Activated T-cell treated with anti-CD3 and anti-CD28 coated beads for 24 hours (primary cell): ENCODE data around the gene ABCC10.
"Not testable (repeated sequence)": the region's sequence is repeated elsewhere in the genome, so short reads cannot be mapped to it uniquely, and the experiment has no call there.

Experiments used
- DNase-seq: peaks from one replicate; pipeline ENCODE4 v3.0.0-alpha.2; 2020; ENCODE audit warnings: low read depth

ABCC10 gene

GRCh38 chr6:43444582-43444981 is 17.2 kb downstream of the ABCC10 start:
- DNase-seq = no peak

GRCh38 chr6:43445576-43445975 is 18.2 kb downstream of the ABCC10 start:
- no peak for DNase-seq

- no peak for DNase-seq
Observed at GRCh38 chr6:43447604-43448003, 20.3 kb downstream of the ABCC10 start.

DNA sequence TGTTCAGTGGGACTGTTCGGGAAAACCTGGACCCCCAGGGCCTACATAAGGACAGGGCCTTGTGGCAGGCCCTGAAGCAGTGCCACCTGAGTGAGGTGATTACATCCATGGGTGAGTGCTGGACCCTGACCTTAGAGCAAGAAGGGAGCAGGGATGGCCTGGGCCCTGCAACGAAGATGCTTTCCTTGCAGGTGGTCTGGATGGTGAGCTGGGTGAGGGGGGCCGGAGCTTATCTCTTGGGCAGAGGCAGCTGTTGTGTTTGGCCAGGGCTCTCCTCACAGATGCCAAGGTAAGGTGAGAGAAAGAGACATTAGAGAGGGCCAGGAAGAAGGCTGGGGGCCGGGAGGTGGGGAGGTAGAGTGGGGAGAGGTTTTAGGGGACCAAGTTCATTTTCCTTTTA is 21.6 kb downstream of the ABCC10 start:
- DNase-seq = no peak

GRCh38 chr6:43450699-43451131 is 23.4 kb downstream of the ABCC10 start:
- DNase-seq = no peak

DNA sequence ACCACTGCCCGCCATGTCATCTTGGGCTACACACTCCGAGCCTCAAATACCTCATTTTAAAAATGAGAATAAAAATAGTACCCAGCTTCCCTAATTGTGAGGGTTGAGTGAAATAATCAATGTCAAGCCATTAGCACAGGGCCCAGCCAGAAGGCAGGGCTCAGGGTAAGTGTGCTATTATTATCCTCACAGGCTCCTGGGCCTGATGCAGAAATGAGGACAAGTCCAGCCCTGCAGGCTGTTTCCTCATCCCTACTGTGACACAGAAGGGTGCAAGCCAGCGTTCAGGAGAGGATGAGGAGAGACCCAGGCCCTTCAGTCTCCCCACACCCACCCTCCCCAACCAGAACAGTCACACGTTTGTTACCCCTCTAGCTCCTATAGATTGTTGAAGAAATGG is 24.0 kb downstream of the ABCC10 start:
- no peak for DNase-seq

- no peak for DNase-seq
Observed at GRCh38 chr6:43451939-43452338, 24.6 kb downstream of the ABCC10 start.

DNA sequence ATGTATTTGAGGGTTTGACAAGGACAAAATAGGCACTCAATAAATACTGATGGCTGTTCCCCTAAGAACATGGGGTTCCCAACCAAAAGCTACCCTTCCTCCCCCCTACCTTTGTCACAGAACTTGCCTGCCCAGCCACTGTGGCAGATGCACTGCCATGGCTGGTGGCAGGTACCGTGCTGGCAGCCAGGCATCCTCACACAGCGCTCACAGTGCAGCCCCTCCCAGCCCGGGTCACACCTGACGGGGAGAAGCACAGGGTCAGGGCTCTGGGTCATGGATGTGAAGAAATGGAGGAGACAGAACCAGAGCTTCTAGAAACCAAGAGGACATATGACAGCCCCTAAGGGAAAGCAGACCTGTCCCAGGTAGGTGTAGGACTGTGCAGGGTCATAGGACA is 25.6 kb downstream of the ABCC10 start:
- DNase-seq = no peak

DNA sequence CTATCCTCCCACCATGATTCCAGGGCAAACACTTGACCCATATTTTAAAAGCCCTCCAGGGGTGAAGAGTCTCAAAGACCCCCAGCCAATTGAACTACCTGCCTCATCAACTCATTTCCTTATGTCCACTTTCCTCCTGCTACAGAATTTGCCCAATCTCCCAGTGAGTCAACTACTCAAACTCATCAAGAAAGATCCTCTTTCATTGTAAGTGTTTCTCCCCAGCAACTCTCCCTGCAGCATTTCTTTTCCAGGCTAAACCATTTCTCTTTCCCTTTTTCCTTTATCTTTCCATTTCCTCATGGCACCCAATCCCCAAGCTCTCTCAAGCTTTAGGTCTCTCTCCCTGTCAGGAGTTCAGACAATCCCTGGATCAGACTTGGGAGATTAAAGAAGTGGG is 26.5 kb downstream of the ABCC10 start:
- DNase-seq = no peak

DNA sequence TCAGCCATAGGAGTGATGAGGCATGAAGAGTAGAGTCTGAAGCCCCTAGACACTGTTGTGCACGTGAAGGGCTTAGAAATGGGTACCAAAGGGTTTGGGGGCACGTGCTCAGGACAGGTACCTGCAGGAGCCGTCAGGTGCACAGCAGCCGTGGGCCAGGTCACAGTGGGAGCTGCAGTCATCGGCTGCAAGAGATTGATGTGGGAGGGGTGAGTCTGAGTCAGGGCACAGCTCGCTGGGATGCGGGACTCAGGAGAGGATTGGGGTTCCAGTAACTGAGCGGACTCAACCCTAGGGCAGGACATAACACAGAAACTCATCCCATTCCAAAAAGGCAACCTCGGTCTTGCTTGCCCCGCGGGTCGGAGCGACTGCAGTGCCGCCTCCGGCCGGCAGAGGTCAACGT is 27.0 kb downstream of the ABCC10 start:
- peak; percentile 42 for DNase-seq

DNA sequence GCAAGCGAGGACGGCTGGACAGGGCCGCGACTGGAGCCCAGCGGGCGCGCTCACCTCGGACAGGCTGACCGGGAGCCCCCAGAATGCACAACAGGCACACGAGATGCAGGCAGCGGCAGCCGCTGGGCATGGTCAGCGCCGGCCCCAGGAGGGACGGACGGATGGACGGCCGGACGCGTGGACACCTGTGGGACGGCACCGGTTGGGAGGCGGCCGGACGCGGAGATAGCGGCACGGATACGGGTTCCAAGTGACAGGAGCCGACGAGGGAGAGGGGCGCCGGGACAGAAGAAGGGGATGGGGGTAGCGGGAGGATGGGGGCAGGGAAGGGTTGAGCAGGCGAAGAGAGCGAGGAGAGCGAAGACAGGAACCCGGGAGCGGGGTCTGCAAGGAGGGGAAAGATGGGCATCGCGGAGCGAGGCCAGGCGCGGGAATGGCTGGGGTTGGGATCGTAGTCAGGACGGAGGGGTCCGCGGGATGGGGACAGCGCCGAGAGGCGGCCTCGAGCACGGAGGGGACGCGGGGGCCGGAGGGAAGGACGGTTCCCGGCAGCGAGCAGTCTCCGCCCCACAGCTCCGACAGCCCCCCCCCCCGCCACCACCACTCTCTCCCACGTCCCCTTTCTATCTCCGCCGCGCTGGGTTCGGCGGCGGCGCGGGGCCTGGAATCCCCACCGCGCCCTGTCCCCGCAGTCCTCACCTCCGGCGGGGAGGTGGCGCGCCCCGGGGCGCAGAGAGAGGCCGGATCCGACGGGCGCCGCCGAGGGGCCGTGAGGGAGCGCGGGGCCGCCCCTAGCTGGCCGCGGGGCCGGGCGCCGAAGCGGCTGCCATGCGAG is 27.6 kb downstream of the ABCC10 start:
- peak; percentile 16 for DNase-seq

- peak; percentile 41 for DNase-seq
Observed at GRCh38 chr6:43455531-43456428, 28.4 kb downstream of the ABCC10 start, which contains the start of gene DLK2. Gene DLK2 (minus strand): TSS chr6:43455548. CDS start chr6:43454825, 723 bp downstream.

DNA sequence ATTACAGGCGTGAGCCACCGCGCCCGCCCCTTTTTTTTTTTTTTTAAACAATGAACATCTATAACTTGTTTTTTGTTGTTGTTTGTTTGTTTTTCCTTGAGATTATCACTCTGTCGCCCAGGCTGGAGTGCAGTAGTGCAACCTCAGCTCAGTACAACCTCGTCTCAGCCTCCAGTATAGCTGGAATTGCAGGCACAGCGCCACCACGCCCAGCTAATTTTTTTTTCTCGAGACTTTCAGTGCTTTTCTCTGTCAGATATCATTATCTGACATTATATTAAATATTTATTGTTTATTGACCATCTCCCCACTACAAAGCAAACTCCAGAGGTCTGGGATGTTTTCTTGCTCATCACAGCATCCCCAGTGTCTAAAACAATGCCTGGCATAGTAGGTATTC is 30.3 kb downstream of the ABCC10 start:
- no peak for DNase-seq

DNA sequence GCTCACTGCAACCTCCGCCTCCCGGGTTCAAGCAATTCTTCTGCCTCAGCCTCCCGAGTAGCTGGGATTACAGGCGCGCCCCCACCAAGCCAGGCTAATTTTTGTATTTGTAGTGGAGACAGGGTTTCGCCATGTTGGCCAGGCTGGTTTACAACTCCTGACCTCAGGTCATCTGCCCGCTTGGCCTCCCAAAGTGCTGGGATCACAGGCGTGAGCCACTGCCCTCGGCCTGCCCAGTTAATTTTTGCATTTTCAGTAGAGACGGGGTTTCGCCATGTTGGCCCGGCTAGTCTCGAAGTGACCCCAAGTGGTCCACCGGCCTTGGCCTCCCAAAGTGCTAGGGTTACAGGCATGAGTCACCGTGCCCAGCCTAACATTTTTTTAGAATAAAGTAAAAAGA is 30.8 kb downstream of the ABCC10 start:
- not testable (repeated sequence) for DNase-seq

DNA sequence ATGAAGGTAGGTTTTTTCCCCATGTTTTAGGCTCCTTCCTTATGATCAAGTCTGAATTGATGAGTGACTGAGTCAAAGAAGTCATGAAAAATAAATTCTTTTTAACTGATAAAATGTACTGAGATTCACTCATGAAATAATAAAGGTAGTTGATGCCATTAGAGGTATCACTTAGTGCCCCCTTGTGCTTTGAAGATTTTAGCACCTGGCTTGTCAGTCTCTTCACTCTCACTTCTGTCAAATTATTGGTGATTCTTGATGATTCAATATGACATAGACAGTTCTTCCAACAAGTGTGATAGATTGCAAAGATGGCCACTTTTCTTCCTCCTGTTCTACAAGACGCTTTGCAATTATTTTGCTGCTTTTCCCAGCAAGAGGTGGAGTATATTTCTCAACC is 32.2 kb downstream of the ABCC10 start:
- DNase-seq = no peak

DNA sequence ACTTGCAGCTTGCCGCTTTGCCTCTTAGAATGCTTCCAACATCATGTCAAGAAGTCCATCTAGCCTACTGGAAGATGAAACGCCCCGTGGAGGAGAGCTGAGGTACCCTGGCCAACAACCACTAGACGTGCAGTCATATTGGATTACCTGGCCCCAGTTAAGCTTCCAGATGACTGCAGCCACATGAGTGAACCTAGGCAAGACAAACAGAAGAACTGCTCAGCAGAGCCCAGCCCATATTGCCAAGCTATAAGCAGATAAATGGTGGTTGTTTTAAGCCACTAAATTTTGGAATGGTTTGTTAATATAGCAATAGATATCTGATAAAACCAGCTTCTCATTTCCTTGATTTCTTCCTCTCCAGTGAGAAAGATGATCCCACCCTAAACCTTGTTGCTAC is 32.7 kb downstream of the ABCC10 start:
- no peak for DNase-seq

DNA sequence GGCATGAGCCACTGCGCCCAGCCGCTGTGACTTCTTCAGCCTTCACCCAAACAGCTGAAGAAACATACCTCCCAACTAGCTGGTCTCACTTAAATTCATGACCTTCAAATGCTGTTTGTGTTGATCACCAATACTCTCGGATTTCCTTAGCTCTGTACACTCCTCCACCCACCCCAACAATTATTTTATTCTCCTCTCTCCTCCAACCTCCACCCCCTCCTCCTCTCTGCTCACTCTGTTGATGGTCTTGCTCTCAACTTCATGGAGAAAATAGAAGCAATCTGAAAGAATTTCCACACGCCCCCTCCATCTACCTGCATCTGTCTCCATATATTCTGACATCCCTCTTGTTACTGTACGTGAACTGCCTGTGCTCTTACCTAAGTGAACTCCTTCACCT is 34.6 kb downstream of the ABCC10 start:
- no peak for DNase-seq

DNA sequence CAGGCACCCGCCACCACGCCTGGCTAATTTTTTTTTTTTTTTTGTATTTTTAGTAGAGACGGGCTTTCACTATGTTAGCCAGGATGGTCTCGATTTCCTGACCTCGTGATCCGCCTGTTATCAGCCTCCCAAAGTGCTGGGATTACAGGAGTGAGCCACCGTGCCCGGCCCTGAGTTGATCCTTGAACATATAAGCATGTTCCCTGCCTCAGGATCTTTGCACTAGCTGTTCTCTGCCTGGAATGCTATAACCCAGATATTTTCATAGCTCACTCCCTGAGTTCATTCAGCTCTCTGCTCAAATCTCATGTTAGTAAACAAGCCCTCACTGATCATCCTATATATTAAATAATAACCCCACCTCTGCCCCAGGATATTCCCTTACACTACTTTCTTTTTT is 37.0 kb downstream of the ABCC10 start:
- no peak for DNase-seq

- no peak for DNase-seq
Observed at GRCh38 chr6:43465948-43466347, 38.6 kb downstream of the ABCC10 start.

DNA sequence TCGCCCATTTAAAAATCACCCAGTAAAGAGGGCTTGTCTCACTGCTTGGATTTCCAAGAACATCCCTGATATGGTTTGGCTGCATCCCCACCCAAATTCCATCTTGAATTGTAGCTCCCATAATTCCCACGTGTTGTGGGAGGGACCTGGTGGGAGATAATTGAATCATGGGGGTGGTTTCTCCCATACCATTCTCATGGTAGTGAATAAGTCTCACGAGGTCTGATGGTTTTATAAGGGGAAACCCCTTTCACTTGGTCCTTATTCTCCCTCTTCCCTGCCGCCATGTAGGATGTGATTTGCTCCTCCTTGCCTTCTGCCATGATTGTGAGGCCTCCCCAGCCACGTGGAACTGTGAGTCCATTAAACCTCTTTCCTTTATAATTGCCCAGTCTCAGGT is 39.9 kb downstream of the ABCC10 start:
- DNase-seq = not testable (repeated sequence)

GRCh38 chr6:43467752-43468151 is 40.4 kb downstream of the ABCC10 start:
- DNase-seq = no peak

DNA sequence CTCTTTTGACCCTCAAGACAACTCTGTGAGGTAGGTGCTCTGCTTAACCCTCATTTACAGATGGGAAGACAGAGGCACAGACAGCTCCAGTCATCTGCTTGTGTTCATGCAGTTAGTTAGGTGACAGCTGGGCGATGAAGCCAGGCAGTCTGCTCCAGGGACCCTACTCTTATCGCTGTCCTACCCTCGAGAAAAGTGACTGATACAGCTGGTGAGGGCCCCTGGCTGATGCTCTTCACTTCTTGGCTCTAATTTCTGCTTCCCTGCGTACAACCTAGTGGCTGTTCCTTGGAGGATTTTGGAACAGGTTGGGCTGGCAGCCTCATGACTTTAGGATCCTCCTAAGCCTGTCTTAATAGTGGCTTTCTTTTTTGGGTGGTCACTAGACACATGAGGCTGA is 40.9 kb downstream of the ABCC10 start:
- no peak for DNase-seq
